OCI-LY7 (cell line): Measurements from ENCODE around the gene PDYN.

Experiments
- CTCF ChIP-seq: fragments of 200-600 bp; sonication (generic); conservative IDR thresholded peaks from 2 replicates; pipeline ENCODE4 v1.5.1; 2014; ENCODE audit warnings: mild to moderate bottlenecking, antibody characterized with exemption, low read length, moderate library complexity, mixed read lengths
- EZH2phosphoT487 ChIP-seq: fragments of 200-600 bp; sonication (generic); IDR thresholded peaks from 2 replicates; pipeline ENCODE4 v1.6.1; 2018; ENCODE audit warnings: low read depth, borderline replicate concordance, mild to moderate bottlenecking, mixed run types, antibody characterized with exemption, low read length, moderate library complexity, mixed read lengths

- TF ChIP-seq CTCF: no peak
- no peak for TF ChIP-seq EZH2phosphoT487
Measured at GRCh38 chr20:1979106-1979778, 14.6 kb downstream of the PDYN start.
